PFSK-1 (cell line): ENCODE data around the gene TTC3.

ENCODE experiments used
- FOXP2 ChIP-seq: optimal IDR thresholded peaks from 2 replicates; pipeline ENCODE3; 2011; ENCODE audit warnings: borderline replicate concordance, control low read depth, inconsistent platforms; ENCODE audit not compliant: insufficient read depth; ENCODE audit errors: extremely low read length, extremely low read depth
- POLR2AphosphoS5 ChIP-seq: IDR thresholded peaks from 2 replicates; pipeline ENCODE4 v1.6.1; 2012; ENCODE audit warnings: low read depth, mild to moderate bottlenecking, control low read depth, low read length, moderate library complexity
- SIN3A ChIP-seq: IDR thresholded peaks from 2 replicates; pipeline ENCODE4 v1.6.1; 2012; ENCODE audit warnings: mild to moderate bottlenecking, low read length, moderate library complexity, borderline replicate concordance; ENCODE audit not compliant: insufficient read depth
- TAF1 ChIP-seq: IDR thresholded peaks from 2 replicates; pipeline ENCODE4 v1.6.1; 2012; ENCODE audit warnings: low read length, control low read depth, borderline replicate concordance; ENCODE audit not compliant: insufficient read depth
- TF ChIP-seq, protein P1 (sequence below), 2 experiments: IDR thresholded peaks; 2 replicates each; pipeline versions ENCODE4 v1.6.1 to v1.8.0; 2011 to 2012; ENCODE audit warnings: low read depth in 2 of 2, low read length in 2 of 2, control low read depth in 1 of 2, inconsistent platforms in 1 of 2, mild to moderate bottlenecking in 1 of 2, moderate library complexity in 1 of 2; ENCODE audit not compliant: insufficient read depth in 1 of 2

The TTC3 gene

GRCh38 chr21:37074546-37074945, 1.5 kb downstream of the TTC3 start:
- TF ChIP-seq, protein P1, sequence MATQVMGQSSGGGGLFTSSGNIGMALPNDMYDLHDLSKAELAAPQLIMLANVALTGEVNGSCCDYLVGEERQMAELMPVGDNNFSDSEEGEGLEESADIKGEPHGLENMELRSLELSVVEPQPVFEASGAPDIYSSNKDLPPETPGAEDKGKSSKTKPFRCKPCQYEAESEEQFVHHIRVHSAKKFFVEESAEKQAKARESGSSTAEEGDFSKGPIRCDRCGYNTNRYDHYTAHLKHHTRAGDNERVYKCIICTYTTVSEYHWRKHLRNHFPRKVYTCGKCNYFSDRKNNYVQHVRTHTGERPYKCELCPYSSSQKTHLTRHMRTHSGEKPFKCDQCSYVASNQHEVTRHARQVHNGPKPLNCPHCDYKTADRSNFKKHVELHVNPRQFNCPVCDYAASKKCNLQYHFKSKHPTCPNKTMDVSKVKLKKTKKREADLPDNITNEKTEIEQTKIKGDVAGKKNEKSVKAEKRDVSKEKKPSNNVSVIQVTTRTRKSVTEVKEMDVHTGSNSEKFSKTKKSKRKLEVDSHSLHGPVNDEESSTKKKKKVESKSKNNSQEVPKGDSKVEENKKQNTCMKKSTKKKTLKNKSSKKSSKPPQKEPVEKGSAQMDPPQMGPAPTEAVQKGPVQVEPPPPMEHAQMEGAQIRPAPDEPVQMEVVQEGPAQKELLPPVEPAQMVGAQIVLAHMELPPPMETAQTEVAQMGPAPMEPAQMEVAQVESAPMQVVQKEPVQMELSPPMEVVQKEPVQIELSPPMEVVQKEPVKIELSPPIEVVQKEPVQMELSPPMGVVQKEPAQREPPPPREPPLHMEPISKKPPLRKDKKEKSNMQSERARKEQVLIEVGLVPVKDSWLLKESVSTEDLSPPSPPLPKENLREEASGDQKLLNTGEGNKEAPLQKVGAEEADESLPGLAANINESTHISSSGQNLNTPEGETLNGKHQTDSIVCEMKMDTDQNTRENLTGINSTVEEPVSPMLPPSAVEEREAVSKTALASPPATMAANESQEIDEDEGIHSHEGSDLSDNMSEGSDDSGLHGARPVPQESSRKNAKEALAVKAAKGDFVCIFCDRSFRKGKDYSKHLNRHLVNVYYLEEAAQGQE (IDR thresholded peaks at IDR 0.05; ENCODE audit: insufficient read depth in 1 of 2, low read depth in 2 of 2, low read length in 2 of 2): no peak
- TF ChIP-seq FOXP2 (no peak), POLR2AphosphoS5 (no peak), TAF1 (no peak), SIN3A (no peak)

DNA sequence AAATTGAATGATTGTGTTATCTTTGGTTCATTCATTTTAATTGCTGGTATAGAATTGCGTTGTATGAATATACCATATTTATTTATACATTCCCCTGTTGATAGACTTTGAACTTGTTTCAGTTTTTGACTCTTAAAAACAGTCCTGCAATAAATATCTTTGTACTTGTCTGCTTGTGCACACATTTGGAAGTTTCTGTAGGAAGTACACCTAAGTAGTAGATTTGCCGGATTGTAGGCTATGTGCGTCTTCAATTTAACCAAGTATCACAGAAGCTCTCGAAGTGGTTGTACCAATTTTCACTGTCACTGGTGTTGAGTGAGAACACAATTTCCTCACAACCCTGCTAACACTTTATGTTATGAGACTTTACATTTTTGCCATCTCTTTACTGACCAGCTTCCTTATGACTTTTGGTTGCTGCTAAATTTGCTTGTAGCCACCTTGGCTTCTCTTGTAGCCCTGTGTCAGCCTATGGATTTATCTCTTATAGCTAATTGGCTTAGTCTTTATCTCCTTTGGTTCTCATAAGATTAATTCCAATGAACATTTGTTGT, 2.2 kb downstream of the TTC3 start:
- TF ChIP-seq FOXP2: no peak
- no peak for TF ChIP-seq POLR2AphosphoS5
- TF ChIP-seq TAF1: no peak
- TF ChIP-seq, protein P1 (IDR thresholded peaks at IDR 0.05; ENCODE audit: insufficient read depth in 1 of 2, low read depth in 2 of 2, low read length in 2 of 2): no peak
- no peak for TF ChIP-seq SIN3A

GRCh38 chr21:37076087-37076850, 3.2 kb downstream of the TTC3 start:
- TF ChIP-seq, protein P1 (IDR thresholded peaks at IDR 0.05; ENCODE audit: insufficient read depth in 1 of 2, low read depth in 2 of 2, low read length in 2 of 2): no peak
- TF ChIP-seq TAF1 (no peak), FOXP2 (no peak), SIN3A (no peak), POLR2AphosphoS5 (no peak)

- TF ChIP-seq SIN3A (no peak), TAF1 (no peak), FOXP2 (no peak), POLR2AphosphoS5 (no peak)
- TF ChIP-seq, protein P1 (IDR thresholded peaks at IDR 0.05; ENCODE audit: insufficient read depth in 1 of 2, low read depth in 2 of 2, low read length in 2 of 2): no peak
These were observed 4.3 kb downstream of the TTC3 start for GRCh38 chr21:37077403-37077802.
